Glutamatergic neuron (in vitro differentiated cells): ENCODE measurements around the gene CSGALNACT2. TPM values are rescaled to one million over a fixed set of nuclear protein-coding genes. Genes with fewer than 3 reads are reported as not detected.

Experiments
- DNase-seq: peaks from one replicate; pipeline ENCODE4 v3.0.0; 2022
- H3K27ac Mint-ChIP-seq: one replicate; pipeline ENCODE4 v1.8.0; 2020; ENCODE audit warnings: mild to moderate bottlenecking, mixed read lengths, inconsistent platforms; ENCODE audit not compliant: unreplicated experiment
- H3K27me3 Mint-ChIP-seq: one replicate; pipeline ENCODE4 v1.8.0; 2020; ENCODE audit warnings: mild to moderate bottlenecking, moderate library complexity, mixed read lengths, inconsistent platforms; ENCODE audit not compliant: unreplicated experiment
- H3K36me3 Mint-ChIP-seq: one replicate; pipeline ENCODE4 v1.8.0; 2020; ENCODE audit warnings: mild to moderate bottlenecking, mixed read lengths, inconsistent platforms; ENCODE audit not compliant: unreplicated experiment
- H3K4me1 Mint-ChIP-seq: one replicate; pipeline ENCODE4 v1.8.0; 2020; ENCODE audit warnings: mild to moderate bottlenecking, low read depth, mixed read lengths, inconsistent platforms; ENCODE audit not compliant: unreplicated experiment
- H3K4me3 Mint-ChIP-seq: one replicate; pipeline ENCODE4 v1.8.0; 2020; ENCODE audit warnings: mild to moderate bottlenecking, mixed read lengths, inconsistent platforms; ENCODE audit not compliant: unreplicated experiment
- H3K9me3 Mint-ChIP-seq: one replicate; pipeline ENCODE4 v1.8.0; 2020; ENCODE audit warnings: mild to moderate bottlenecking, moderate library complexity, mixed read lengths, inconsistent platforms; ENCODE audit not compliant: unreplicated experiment
- CTCF ChIP-seq: fragments of 200-600 bp; sonication (generic); IDR thresholded peaks from one replicate; pipeline ENCODE4 v1.5.0; 2021; ENCODE audit not compliant: partially characterized antibody, unreplicated experiment
- total RNA-seq: library from RNA; stranded (reverse); fragmentation: NEBNext Ultra II Directional; extraction: Animal tissue kit (Norgen Biotek cat#: 25700); gene quantifications from one replicate; pipeline ENCODE4 v1.2.1, GENCODE V29; 2021; ENCODE audit not compliant: unreplicated experiment

Gene CSGALNACT2
- total RNA-seq, 1 donor from 2014 or later = 28.3 TPM

- no peak overlapping the region for H3K27ac Mint-ChIP-seq
- no peak for TF ChIP-seq CTCF
- DNase-seq = no peak
- peaks cover 16% of the 10 kb centered on the region for H3K9me3 Mint-ChIP-seq
- H3K4me1 Mint-ChIP-seq = peaks cover 20% of the 10 kb centered on the region
- peaks cover 18% of the 10 kb centered on the region for H3K27me3 Mint-ChIP-seq
- H3K4me3 Mint-ChIP-seq = no peak overlapping the region
- no peaks in the 10 kb centered on the region for H3K36me3 Mint-ChIP-seq
These were observed 3.2 kb upstream of the CSGALNACT2 start for GRCh38 chr10:43135064-43135463.

- H3K27ac Mint-ChIP-seq = peak overlapping the region; percentile 100
- H3K36me3 Mint-ChIP-seq = no peaks in the 10 kb centered on the region
- H3K27me3 Mint-ChIP-seq = peaks cover 18% of the 10 kb centered on the region
- no peak for DNase-seq
- no peak for TF ChIP-seq CTCF
- peaks cover 19% of the 10 kb centered on the region for H3K9me3 Mint-ChIP-seq
- H3K4me1 Mint-ChIP-seq = peaks cover 20% of the 10 kb centered on the region
- peak overlapping the region; percentile 99 for H3K4me3 Mint-ChIP-seq
These were observed 2.6 kb upstream of the CSGALNACT2 start for GRCh38 chr10:43135656-43136055.

GRCh38 chr10:43136432-43136831 lies 1.8 kb upstream of the CSGALNACT2 start:
- DNase-seq = no peak
- H3K27me3 Mint-ChIP-seq = peaks cover 18% of the 10 kb centered on the region
- H3K4me3 Mint-ChIP-seq = peak overlapping the region; percentile 99
- peak overlapping the region; percentile 100 for H3K27ac Mint-ChIP-seq
- H3K4me1 Mint-ChIP-seq = peaks cover 23% of the 10 kb centered on the region
- TF ChIP-seq CTCF = no peak
- no peaks in the 10 kb centered on the region for H3K36me3 Mint-ChIP-seq
- H3K9me3 Mint-ChIP-seq = peaks cover 19% of the 10 kb centered on the region

- Mint-ChIP-seq H3K27me3 (peaks cover 18% of the 10 kb centered on the region), H3K27ac (peak overlapping the region; percentile 100), H3K36me3 (no peaks in the 10 kb centered on the region), H3K4me3 (peak overlapping the region; percentile 99), H3K9me3 (peaks cover 19% of the 10 kb centered on the region), H3K4me1 (peaks cover 26% of the 10 kb centered on the region)
- TF ChIP-seq CTCF = no peak
- no peak for DNase-seq
These were observed 1.1 kb upstream of the CSGALNACT2 start for GRCh38 chr10:43136995-43137716.

- Mint-ChIP-seq H3K4me1 (peaks cover 30% of the 10 kb centered on the region), H3K36me3 (no peaks in the 10 kb centered on the region), H3K4me3 (peak overlapping the region; percentile 99), H3K27me3 (peaks cover 18% of the 10 kb centered on the region), H3K9me3 (peaks cover 19% of the 10 kb centered on the region), H3K27ac (peak overlapping the region; percentile 100)
- peak; percentile 84 for DNase-seq
- no peak for TF ChIP-seq CTCF
These were observed 576 bp upstream of the CSGALNACT2 start for GRCh38 chr10:43137717-43138020.
